Measurements from ENCODE around the gene PTPN1. TPM values are rescaled to one million over a fixed set of nuclear protein-coding genes. Genes with fewer than 3 reads are reported as not detected.
"Not testable (repeated sequence)": the region's sequence is repeated elsewhere in the genome, so short reads cannot be mapped to it uniquely, and the experiment has no call there.

The PTPN1 gene
- total RNA-seq, 1 donor from 2014 or later = 23.3 TPM

DNA sequence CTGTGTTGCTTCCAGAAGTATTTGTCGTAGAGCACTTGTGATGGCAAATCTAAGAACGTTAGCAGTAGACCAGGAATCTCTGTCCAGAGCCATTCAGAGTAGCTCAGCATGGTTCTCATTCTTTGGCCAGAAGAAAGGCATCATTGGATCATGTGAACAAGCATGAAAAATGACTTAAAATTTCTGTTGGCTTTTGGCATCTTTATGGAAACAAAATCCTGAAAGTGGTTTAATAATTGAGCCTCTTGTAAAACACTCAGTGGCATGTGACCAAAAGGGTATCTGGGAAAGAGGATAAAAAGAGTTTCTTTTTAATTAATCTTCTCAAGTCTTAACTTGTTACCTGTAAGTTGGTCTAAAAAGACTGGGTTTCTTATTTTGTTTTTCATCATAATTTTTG lies 55.2 kb downstream of the PTPN1 start:
- intact Hi-C loops (cut with DNase I) = no loop called here
- ATAC-seq = no peak
- no peak for DNase-seq (ENCODE audit: missing footprints)

DNA sequence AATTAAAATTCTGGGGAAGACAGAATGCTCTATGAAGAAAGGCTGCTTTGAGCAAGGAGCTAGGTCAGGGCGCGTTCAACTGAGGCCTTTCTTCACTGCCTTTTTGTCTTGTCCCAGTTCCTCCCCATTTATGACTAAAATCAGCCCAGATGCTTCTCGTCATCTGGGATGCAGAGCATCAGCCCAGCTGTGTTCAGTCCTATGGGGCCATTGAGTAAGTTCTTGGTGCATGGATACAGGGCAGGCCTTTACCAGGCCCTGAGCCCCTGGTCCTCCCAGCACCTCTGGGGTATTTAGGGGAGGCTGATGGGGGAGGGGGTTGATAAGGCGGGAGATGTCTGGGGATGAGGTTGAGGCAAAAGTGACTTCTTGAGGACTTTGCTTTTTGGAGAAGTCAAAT lies 55.7 kb downstream of the PTPN1 start:
- ATAC-seq (peak; percentile 72), DNase-seq (ENCODE audit: missing footprints) (no peak)
- intact Hi-C loops (cut with DNase I) = no loop called here

DNA sequence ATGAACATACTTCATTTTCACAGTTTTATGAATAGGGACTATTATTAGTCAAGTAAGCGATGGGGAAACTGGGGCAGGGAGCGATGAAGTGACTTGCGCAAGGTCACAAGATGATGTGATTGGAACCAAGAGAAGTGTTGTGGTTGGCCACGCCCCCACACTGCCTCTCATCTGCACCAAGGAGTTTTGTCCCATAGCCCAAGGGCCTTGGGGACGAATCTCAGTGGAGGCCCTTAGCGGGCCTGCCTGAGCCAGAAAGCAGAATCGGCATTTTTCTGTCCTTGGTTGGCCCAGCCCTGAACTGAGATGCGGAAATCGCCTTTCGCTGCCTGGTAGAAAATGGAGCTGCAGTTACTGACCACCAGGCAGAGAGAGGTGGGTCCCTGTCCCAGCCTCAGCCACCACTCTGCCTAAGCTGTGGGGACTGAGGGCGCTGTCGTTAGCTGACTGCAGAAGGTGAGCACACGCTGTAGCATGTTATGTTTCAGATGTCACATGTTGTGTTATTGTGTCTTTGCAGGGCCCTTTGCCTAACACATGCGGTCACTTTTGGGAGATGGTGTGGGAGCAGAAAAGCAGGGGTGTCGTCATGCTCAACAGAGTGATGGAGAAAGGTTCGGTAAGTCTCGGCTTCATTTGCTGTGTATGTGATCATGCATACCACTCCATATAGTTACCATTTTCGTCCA lies 57.8 kb downstream of the PTPN1 start:
- intact Hi-C loops (cut with DNase I) = no loop called here
- ATAC-seq (no peak), DNase-seq (ENCODE audit: missing footprints) (no peak)

DNA sequence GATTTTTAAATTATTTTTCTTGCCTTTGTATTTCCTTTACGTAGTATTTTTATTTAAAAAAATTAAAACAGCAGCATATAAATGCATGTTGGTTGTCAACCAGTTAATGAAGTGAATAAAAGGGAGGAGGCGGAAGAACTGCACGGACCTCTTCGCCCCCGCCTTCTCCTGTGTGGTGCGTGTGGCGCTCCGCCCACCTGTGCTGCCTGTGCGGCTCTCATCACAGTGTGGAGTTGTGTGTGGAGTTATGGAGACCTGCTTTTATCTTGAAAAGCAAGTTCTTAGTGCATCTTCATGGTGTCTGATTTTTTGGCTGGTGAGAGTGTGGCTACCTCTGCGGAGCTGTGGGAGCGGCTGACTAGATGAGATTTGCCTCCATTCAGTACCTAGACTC lies 58.4 kb downstream of the PTPN1 start:
- no peak for DNase-seq (ENCODE audit: missing footprints)
- no peak for ATAC-seq
- intact Hi-C loops (cut with DNase I) = no loop called here

DNA sequence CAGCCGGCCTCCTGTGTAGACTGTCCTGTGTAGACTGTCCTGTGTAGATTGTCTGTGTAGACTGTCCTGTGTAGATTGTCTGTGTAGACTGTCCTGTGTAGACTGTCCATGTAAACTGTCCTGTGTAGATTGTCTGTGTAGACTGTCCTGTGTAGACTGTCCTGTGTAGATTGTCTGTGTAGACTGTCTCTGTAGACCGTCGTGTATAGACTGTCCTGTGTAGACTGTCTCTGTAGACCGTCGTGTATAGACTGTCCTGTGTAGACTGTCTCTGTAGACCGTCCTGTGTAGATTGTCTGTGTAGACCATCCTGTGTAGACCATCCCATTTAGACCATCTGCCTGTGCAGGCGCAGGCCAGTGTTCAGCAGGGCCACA lies 59.3 kb downstream of the PTPN1 start:
- DNase-seq (ENCODE audit: missing footprints); ATAC-seq; intact Hi-C loops (cut with DNase I): not testable (repeated sequence)

DNA sequence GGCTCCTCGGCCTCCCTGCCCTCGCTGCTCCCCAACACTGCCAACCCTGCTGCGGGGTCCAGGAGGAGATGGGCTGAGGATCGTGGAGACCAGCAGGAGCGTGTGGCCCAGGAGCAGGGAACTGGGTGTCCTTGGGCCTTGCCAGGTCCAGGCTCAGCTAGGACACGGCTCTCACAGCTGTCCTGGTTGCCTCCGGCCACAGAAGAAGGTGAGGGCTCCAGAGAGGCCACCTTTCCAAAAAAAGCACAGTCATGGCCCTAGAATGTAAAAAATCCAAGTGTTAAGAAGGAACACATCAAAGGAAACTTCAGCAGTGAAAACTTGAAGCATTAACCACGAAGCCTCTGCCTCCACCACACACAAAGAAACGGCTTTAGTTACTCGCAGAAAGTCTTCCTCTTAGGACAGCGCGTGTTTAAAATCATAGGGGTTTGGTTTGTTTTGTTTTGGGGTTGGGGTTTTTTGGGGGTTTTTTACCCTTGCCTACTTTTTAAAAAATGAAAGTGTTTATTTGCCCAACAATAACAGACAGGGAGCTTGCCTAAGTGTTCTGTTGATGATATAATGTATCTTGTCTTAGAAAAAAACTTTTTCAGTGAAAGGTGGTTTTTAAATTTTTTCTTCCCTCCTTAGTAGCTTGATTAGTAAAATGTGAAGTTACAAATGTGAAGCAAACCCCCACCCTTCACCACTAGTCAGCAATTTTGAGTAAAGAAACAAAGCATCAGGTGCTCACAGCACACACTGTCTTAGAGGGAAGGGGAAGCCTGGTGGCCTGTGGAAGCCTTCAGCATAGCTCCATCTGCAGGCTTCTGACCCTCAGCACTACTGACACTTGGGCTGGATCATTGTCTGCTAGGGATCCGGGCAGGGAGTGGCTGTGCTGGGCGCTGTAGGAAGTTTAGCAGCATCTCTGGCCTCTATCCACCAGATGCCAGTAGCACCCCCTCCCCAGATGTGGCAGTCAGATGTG lies 60.0 kb downstream of the PTPN1 start:
- DNase-seq (ENCODE audit: missing footprints) (no peak), ATAC-seq (peak; percentile 29)
- intact Hi-C loops (cut with DNase I) = loop anchor here (2.0 kb wide), 1 partner anchor 25 kb away; no protein-coding TSS in a partner anchor

DNA sequence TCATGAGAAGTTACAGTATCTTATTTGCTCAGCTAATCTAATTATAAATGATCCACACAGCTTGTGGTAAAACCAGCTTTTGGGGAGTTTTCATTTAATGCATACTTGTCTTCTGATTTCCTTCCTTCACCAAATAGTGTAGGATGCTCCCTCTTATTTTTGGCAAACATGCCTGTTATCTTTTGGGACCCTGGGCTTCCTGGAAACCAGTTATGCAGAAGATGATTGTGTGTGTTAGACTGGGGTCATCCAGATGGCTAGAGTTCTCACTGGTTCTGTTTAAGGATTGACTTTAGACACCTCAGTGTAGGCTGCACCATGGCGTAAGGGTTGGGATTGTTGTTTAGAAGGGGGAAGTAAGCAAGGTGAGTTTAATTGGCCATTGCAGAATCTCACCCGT lies 61.3 kb downstream of the PTPN1 start:
- no peak for DNase-seq (ENCODE audit: missing footprints)
- ATAC-seq = no peak
- intact Hi-C loops (cut with DNase I) = loop anchor here (2.0 kb wide), 1 partner anchor 27 kb away; no protein-coding TSS in a partner anchor

DNA sequence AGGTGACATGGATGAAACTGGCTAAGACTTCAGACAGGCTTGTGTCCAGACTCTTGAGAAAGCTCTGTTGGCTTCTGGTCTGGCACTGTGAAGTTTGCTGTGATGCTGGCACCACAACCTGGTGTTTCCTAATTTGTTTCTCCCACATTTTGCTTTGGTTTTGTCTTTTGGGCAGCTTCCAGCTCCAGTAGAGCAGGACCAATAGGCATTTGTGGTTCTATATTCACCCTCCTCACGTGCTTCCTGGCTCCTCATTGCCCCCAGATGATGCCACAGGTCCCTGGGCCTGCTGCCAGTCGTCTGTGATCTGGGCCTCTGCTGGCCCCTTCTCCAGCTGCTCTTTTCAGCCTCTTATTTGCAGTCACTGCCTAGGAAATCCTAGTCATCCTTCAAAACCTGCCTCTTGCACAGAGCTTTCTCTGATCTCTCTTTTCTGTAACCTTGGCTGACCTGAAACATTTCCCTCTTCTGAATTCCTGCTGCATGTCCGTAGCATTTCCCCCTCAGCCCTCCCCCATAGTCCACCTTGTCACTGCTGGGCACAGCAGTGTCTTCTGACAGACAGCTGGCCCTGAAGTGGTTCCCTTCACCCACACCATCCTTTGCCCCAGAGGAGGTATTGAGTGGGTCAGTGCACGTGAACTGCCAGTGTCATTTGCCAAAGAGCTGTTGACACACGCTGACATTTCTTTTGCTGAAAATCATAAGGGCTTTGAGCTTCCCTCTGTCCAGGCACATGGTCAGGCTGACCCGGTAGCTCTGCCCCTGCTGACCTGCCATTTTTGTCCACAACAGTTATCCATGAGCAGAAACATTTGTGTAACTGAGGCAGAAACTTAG lies 63.0 kb downstream of the PTPN1 start:
- ATAC-seq = peak; percentile 30
- DNase-seq (ENCODE audit: missing footprints) = no peak
- intact Hi-C loops (cut with DNase I) = no loop called here

DNA sequence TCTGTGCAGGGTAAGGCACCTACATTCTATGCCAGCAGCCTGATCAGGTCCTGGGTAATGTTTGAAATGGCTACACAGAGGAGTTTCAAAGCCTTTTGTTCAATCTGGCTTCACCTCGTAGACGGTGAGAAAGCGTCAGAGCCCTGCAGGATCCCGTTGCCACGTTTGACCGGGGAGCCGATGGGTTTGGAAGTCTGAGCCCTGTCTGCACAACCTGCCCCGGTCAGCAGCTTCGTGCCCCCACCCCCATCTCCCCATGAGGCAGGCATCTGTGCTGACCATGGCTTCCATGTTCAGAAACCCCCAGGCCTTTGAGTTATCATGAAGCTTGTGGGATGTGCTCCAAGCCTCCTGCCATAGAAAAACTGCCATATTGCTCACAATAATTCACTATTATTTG lies 63.9 kb downstream of the PTPN1 start:
- no peak for ATAC-seq
- DNase-seq (ENCODE audit: missing footprints) = no peak
- intact Hi-C loops (cut with DNase I) = no loop called here

DNA sequence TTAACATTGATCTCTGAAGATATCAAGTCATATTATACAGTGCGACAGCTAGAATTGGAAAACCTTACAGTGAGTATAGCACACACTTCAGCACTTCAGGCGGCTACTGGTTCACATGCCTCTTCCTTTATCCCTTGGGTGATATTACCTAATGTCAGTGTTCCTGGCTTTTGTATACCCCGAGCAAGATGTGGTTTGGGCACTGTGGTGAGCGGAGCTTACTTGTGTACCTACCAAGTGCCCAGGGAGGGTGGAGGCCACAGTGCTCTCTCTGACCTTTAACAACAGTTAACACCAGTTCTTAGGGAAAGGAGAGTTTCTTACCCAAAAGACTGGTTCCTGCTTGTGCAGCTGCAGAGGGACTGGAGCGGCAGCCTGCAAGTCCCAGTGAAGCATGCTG lies 64.4 kb downstream of the PTPN1 start:
- intact Hi-C loops (cut with DNase I) = no loop called here
- DNase-seq (ENCODE audit: missing footprints) = no peak
- no peak for ATAC-seq

DNA sequence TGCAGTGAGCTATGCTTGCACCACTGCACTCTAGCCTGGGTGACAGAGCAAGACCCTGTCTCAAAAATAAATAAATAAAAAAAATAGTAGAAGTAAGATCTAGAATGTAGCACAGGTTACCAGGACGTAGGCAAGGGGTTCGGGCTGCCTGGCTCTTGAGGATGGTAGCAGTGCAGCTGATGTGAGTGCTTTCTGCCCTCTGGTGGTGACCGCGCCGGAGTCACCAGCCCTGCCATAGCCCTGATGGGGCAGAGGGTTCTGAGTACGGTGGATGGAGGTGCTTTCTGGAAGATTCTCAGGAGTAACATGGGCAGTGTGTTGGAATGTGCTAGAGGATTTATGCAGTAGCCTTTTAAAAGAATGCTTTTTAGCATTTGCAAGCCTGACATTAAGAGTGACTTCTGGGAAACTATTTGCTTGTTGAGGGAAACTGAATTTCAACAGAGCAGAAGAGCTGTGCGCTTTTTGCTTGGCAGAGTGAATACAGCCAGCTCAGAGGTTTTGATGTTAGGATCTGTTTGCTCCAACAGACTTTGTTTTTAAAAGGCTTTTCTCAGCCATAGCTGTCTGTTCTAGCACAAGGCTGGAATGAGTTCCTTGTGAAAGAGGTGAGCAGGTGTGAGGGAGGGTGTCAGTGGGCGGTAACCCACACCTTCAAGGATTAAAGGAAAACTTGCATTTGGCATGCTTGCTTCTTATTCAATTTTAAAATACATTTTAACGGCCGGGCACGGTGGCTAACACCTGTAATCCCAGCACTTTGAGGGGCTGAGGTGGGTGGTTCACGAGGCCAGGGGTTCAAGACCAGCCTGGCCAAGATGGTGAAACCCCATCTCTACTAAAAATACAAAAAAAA lies 65.9 kb downstream of the PTPN1 start:
- ATAC-seq = peak; percentile 66
- DNase-seq (ENCODE audit: missing footprints) = peak; percentile 88

DNA sequence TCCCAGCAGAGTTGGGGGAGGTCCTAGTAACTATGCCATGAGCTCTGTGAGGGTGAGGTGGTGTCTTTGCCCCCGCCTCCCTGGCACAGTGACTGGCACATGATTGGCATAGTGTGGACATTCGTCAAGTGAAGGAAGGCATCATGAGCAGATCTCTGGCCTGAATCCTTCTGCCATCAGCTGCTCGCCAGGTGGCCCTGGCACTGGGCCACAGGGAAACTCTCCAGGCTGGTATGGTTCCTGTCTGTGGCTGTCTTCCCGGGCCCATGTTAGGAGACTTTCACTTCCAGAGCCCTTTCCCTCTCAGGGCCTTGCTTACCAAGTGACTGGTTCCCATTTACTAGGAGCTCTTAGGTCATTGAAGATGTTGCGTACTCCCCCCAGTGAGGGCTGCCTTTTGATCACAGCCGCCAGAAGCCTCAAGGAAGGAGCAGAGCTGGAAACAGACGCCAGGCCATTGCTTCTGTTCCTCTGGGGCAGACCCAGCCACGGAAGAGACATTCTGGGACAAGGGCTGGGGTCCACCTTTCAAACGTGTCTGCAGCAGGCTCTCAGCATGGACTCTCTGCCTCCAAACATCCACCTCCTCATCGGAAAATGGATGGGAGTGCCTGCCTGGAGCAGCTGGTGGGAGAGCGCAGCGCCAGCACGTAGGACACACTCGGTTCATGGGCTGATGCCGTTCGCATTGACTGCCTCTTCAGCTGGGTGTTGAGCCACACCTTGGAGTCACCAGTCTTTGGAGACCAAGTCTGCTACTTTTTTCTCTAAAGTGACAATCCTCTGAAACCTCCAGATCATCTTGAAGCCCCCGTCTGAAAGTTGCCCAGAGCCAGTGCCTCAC lies 67.2 kb downstream of the PTPN1 start:
- ATAC-seq = peak; percentile 83
- peak; percentile 78 for DNase-seq (ENCODE audit: missing footprints)
- intact Hi-C loops (cut with DNase I) = loop anchor here (2.0 to 5.0 kb wide), 4 partner anchors 50 to 180 kb away; partner anchors contain the start of gene PTPN1

More for the DNA sequence above, 65.9 kb downstream of the PTPN1 start:
- intact Hi-C loops (cut with DNase I) = loop anchor here (2.0 to 5.0 kb wide), 4 partner anchors 51 to 179 kb away; partner anchors contain the start of gene PTPN1

DNA sequence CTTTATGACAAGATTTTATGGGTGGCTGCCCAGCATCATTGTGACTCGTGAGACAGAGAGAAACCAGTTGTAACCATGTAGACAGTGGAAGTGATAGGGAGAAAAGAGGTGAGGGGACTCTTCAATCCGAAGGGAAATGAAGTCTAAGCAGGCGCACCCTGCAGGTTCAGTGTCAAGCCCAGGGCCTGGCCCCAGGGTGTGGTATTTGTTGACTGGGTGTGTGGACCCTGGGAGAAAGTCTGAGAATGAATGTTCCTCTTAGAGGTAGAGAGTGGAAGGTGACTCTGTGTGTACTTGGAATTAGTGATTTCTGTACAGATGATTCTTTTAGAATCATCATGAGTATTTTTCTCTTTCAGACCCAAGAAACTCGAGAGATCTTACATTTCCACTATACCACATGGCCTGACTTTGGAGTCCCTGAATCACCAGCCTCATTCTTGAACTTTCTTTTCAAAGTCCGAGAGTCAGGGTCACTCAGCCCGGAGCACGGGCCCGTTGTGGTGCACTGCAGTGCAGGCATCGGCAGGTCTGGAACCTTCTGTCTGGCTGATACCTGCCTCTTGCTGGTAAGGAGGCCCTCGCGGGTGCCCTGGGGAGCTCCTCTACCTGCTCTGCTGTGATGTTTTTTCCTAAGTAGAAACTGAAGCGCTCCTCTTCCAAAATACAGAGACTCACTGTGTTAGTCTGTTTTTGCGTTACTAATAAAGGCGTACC lies 68.0 kb downstream of the PTPN1 start:
- no peak for ATAC-seq
- DNase-seq (ENCODE audit: missing footprints) = no peak
- intact Hi-C loops (cut with DNase I) = loop anchor here (5.0 kb wide), 3 partner anchors 49 to 181 kb away; no protein-coding TSS in a partner anchor

DNA sequence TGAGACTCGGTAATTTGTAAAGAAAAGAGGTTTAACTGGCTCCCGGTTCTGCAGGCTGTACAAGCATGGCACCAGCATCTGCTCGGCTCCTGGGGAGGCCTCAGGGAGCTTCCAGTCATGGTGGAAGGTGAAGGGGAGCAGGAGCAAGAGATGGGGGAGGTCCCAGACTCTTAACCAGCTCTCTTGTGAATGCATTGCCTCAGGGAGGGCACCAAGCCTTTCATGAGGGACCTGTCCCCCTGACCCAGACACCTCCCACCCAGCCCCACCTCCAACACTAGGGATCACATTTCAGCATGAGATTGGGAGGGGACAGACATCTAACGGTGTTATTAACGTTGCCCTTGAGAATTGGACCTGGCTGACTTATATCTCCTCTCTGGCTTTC lies 68.6 kb downstream of the PTPN1 start:
- no peak for ATAC-seq

DNA sequence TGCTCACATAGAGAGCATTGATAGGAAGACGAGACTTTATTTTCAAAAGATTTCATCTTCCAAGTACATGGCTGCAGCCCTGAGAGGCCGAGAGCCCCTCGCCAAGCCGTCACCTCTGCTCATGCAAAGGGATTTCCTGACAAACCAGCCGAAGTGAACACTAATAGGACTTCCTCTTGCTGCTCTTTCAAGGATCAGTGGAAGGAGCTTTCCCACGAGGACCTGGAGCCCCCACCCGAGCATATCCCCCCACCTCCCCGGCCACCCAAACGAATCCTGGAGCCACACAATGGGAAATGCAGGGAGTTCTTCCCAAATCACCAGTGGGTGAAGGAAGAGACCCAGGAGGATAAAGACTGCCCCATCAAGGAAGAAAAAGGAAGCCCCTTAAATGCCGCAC lies 69.3 kb downstream of the PTPN1 start:
- DNase-seq (ENCODE audit: missing footprints) (no peak), ATAC-seq (no peak)
- intact Hi-C loops (cut with DNase I) = loop anchor here (5.0 kb wide), 3 partner anchors 48 to 182 kb away; no protein-coding TSS in a partner anchor

More for the DNA sequence above, 68.6 kb downstream of the PTPN1 start:
- intact Hi-C loops (cut with DNase I) = loop anchor here (5.0 kb wide), 3 partner anchors 49 to 181 kb away; no protein-coding TSS in a partner anchor
- no peak for DNase-seq (ENCODE audit: missing footprints)

DNA sequence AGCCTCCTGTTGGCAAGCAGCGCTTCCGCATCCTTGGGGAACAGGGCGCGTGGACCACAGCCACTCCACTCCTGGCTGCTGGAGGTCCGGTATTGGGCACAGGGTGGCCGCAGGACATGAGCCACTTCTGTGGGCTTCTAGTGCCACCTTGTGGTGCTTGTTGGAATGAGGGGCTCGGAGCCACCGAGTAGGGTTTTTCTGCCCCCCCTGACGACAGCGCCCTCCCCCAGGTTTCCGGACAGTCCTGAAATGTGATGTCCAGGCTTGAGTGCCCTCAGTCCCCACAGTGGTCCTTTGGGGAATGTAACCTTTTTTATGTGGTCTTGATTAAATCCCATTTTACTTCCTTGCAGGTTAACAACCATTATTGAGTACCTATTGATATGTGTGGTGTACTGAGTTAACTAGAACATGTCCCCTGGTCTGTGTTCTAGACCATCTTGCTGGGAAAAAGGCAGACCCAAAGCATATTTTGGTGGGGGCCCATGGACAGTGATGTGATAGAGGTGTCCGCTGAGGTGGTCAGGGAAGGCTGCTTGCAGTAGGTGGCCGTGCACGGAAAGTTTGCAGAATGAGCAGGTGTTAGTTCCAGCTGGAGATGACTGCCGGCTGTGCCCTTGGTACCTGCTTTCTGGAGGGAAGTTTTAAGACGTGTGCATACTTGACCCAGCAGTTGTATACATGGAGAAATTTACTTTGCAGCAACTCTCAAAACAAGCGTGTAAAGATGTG lies 70.0 kb downstream of the PTPN1 start:
- ATAC-seq (peak; percentile 56), DNase-seq (ENCODE audit: missing footprints) (no peak)
- intact Hi-C loops (cut with DNase I) = loop anchor here (2.0 kb wide), 1 partner anchor 393 kb away; no protein-coding TSS in a partner anchor
